ENCODE measurements around the gene UBXN10.
A peak's percentile ranks its signal among the peaks of the same experiment; 100 is the strongest.

The UBXN10 gene, protein sequence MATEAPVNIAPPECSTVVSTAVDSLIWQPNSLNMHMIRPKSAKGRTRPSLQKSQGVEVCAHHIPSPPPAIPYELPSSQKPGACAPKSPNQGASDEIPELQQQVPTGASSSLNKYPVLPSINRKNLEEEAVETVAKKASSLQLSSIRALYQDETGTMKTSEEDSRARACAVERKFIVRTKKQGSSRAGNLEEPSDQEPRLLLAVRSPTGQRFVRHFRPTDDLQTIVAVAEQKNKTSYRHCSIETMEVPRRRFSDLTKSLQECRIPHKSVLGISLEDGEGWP

DNA sequence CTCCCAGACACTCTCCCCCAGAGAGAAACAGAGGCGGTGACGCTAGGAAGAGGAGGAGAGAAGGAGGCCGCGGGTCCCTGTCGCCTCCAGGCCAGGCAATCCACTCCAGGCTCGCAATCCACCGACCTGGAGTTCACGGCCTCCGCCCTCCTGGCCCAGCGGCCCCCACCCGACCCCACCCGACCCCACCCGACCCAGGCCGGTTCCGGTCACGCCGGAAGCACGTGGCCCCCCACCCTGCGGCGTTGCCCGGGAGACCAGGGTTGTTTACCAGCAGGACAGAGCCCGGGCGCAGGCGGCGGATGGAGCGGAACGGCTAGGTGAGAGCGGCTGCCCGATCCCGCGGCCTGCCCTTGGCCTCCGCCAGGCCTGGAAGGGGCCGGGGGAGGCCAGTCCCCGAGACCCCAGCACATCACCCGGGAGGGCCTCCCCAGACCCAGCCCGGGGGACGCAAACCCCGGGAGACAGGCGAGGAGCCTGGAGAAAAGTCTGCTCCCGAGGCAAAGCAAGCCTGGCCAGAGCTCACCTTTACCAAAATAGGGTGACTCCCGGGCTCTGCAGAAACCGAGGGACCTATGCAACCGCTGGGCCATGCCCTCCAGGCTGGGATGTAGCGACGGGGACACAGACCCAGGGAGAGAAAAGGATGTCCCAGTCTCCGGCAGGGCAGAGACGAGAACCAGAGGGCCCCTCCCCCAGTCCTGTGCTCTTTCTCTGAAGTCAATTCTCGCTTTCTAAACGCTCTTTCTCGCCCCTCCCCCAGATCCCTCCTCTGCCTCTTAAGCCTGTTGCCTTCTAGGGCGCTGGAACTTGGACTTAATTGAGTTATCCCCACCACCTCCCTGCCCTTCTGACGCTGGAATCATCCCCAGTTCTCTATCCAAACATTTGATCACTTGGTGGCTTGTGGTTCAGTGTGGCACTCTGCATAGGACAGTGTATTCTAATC lies at the start of gene UBXN10, which contains the start of gene PLA2G2C:
Gene UBXN10 (plus strand): TSS at position 263 of the 949 bp plus-strand sequence. CDS start 4,466 bp downstream, outside the sequence.
Gene PLA2G2C (minus strand): TSS at position 685 of the 949 bp plus-strand sequence. CDS start 9,155 bp downstream, outside the sequence.
- no peak for DNase-seq

DNA sequence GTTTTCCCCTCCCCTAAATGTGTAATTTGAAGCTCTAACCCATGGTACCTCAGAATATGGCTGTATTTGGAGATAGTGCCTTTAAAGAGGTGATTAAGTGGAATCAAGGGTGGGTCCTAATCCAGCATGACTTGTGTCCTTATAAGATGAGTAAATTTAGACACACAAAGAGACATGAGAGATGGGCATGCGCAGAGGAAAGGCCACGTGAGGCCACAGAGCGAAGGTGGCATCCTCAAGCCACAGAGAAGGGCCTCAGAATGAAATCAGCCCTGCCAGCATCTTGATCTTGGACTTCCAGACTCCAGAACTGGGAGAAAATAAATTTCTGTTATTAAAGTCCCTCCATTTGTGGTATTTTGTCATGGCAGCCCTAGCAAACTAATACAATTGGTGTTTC lies 49.6 kb upstream of the UBXN10 start:
- DNase-seq = no peak

DNA sequence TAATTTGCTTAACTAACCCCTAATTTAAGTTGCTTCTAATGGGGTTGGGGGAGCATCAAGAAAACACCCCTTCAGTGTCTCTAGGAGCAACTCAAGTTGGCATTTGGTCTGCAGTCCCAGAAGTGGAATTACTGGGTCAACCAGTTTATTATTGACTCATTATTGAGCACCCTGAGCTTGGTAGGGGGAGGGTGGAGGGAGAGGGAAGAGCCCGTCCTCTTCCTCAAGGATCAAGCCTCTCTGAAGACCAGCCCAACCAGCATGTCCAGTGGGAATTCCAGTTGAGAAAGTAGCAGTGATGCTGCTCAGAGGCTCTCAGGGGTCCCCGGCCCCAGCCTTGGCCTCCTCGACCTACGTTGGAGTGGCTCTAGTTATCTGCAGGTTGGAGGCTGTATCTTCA lies 48.8 kb upstream of the UBXN10 start:
- no peak for DNase-seq

DNA sequence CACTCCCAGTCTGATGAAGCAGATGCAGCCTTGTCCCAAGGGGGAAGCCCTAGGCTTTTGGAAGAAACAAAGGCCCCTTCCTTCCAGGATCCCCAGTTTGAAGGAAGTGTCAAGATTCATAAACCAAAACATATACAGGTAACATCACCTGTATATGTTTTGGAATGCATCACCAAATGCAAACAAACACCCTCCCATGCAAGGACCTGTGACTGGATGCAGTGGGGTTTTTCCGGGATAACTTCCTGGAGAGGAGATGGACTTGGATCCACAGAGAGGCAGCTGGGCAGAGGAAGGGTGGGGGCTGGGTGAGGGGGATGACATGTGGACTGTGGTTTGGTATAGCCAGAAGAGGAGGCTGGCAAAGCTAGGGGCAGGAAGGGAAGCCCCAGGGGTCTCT lies 48.3 kb upstream of the UBXN10 start:
- DNase-seq = no peak

DNA sequence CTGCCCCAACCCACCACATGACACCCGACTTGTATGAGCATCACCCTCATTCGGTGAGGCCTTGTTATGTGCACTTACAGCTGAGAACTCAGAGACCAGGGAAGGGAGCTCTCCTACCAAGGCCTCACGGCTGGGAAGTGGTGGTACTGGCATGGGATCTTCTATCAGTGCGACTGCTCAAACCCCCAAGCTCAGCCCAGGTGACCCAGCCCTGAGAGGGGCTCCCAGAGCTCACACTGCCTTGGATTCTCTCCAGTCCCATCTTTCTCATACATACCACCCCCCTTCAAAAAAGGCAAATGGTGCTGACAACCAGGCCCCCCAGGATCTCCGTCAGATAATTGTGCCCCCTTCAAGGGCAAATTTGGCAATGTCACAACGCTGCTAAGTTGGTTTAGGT lies 47.5 kb upstream of the UBXN10 start:
- no peak for DNase-seq

DNA sequence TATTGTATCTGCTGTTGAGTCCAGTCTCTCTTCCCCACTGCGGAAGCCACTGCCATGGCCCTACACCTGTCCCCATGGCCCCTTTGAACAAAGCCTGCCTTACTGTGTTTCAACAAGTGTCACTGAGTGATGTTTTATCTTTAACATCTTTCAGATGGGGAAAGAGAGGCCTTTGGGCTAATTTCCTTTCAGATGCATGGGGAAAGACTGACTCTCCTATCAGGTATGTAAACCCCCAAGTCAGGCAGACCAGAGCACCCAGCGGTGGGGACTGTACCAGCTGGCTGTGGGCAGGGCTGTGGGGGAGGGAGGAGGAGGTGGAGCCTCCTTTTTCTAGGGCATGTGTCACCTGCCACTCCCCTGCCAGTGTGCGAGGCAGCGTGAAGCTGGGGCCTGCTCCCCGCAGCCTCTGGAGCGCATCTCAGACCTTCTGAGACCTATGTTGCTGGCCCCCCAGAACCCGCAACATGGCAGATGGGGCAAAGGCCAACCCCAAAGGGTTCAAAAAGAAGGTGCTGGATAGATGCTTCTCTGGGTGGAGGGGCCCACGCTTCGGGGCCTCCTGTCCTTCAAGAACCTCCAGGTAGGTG lies 46.8 kb upstream of the UBXN10 start, which contains the start of gene PLA2G2F:
Gene PLA2G2F (plus strand): TSS at position 363 of the 590 bp plus-strand sequence. CDS start 105 bp downstream, at position 468.
- no peak for DNase-seq

DNA sequence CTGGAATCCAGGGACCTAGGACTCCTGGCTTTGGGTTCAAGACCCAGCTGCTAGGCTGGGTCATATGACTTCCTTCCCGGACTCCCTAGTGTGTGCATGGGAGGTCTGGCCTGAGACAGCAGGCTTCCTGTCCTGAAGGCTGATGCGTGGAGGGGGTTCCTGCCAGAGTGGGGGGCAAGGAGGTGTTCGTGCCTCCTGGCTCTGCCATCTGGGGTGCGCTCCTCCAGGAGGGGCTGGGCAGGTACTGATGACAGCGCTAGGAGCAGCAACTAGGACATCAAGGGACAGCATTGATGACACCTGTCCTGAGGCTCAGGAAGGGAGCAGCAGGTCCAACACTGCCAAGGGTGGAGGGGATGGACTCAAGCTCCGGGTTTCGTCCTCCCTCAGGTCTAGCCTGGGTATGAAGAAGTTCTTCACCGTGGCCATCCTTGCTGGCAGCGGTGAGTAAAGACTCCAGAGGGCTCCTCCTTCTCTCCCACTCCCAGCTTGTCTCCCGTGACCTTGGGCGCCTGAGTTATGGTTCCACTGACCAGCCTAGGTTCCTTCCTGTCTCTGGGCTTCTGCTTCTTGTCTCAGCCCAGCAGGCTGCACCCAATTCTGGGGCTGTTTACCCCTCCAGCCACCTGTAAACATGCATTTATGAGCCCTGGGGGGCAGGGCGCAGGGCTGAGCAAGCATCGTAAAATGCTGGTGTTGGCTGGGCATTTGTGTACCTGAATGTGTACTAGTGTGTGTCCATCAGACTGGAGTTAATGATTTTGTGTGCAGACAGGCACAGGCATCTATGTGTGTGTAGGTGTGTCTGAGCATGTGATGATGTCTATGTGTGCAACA lies 45.9 kb upstream of the UBXN10 start:
- DNase-seq = no peak

DNA sequence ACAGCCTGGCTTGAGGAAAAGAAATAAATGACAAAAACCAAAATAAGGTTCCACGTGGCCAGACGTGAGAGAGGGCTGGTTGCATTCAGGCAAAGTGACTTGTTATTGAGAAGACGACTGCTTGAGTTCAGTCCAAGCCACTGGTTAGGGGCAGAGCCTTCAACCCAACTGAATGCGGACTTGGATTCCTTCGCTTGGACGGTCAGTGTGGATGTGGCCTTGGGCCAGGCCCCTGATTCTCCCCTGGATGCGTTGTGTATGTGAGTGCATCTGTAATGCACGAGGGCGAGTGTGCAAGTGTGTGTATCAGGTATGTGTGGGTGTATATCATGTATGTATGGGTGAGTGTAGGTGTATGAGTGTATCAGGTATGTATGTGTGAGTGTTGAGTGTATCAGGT lies 44.9 kb upstream of the UBXN10 start:
- no peak for DNase-seq

DNA sequence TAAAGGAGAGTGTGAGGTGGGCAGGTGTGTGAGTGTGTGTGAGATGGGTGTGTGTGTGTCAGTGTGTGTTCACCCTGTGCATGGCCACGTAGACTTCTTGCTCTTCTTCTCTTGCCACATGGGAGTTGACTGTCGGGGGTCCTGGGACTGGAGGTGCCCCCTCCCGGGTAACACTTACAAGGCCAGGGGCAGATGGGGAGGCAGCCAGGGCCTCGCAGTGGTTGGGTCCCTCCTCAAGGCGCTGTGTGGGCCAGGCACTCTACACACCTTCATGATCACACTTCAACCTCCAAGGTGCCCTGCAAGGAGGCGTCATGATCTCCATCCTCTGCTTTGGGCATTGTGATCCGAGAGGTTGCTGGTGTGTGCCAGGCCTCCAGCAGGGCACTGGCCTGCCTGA lies 44.4 kb upstream of the UBXN10 start:
- no peak for DNase-seq

DNA sequence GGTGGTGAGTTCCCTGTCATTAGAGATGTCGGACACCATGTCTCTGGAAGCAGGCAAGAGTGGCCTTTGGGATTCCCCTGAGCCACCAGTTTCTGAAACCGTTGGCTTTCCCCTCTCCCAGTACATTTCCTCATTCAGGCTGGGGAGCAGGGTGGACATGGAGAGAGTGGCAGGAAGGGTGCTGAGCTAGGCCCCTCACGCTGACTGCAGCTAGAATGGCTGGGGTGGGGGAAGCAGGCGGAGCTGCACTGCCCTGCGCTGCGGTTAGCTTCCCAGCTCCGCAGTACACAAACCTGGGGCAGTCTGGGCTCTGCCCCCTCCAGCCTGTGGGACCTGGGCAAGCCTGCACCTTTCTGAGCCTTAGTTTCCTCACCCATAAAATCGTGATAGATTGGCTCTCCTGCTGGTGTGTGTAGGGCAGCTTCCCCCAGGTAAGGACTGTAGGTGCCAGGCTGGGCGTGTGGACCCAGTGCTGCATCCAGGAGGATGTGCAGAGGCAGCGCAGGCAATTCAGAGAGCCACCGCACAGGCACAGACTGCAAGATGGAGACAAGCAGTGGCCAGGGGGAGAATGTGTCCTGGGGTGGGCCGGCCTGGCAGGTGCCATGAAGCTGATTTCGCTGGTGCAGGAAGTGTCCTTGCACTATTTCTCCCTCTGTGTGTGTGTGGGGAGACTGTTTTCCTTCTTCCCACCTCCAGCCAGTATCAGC lies 43.7 kb upstream of the UBXN10 start:
- no peak for DNase-seq

DNA sequence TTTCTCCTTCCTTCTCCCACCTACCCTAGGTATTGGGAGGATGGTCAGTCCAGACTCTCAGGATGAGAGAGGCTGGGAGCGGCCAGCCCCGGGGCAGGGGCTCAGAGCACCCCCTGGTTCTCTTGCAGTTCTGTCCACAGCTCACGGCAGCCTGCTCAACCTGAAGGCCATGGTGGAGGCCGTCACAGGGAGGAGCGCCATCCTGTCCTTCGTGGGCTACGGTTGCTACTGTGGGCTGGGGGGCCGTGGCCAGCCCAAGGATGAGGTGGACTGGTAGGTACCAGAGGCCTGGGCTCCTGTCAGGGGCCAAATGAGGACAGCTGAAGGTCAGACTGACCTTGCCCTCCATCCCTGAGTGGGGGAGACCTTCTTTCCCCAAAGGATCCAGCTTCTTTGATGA lies 42.6 kb upstream of the UBXN10 start:
- DNase-seq = no peak

DNA sequence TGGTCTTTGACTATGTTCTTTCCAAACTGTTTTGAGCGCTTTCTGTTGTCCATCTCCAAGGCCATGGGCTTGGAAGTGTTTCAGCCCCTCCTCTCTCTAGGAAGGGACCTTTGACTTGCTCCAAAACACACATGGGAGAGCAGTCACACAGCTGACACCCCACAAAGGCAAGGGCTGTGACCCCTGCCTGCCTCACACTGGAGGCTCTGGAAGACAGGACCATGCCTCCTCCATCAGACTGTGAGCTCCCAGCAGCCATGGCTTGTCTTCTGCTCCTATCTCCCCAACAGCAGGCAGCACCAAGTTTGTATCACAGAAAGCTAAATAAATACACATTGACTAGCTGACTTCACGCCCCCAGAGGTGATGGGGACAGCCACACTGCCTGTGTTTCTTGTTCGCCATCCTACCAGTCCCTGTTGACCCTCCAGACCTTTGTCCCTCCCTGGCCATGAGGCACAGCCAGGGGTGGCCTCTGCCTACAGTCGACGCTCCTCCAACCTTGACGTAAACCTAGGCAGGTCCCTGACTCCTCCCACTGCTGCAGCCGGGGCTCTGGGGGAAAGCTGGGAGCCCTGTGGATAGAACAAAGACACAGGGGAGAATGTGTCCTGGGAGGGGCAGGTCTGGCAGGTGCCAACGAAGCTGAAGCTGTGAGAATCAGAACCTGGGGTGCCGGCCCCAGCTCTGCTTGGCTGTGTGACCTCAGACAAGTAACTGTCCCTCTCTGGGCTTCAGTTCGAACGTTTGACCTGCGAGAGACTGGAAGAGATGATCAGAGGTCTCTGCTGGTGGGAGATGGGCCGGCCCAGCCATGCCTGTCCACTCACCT lies 41.9 kb upstream of the UBXN10 start:
- DNase-seq = no peak

DNA sequence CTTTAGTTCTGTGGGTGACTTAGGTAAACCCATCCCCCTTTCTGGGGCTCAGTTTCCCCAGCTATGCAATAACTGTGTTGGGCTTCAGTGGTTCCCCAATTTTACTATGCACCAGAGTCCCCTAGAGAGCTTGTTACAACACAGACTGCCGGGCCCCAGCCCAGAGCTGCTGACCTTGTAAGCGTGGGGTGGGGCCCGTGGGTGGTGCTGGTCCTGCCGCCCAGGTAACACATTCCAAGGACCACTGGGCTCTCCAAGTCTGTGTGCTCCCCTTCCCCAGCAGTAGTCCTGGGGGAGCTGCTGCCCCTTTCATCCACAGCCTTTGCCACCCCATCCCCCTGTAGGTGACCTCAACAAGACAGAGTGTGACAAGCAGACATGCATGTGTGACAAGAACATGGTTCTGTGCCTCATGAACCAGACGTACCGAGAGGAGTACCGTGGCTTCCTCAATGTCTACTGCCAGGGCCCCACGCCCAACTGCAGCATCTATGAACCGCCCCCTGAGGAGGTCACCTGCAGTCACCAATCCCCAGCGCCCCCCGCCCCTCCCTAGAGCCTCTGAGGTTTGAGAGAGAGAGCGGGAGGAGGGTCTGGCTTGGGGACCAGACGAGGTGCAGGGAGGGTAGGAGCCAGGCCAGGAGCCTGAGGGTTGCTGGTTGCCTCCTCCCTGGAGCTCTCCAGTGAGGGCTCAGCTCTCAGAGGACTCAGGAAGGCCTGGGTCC lies 37.9 kb upstream of the UBXN10 start:
- DNase-seq = no peak

DNA sequence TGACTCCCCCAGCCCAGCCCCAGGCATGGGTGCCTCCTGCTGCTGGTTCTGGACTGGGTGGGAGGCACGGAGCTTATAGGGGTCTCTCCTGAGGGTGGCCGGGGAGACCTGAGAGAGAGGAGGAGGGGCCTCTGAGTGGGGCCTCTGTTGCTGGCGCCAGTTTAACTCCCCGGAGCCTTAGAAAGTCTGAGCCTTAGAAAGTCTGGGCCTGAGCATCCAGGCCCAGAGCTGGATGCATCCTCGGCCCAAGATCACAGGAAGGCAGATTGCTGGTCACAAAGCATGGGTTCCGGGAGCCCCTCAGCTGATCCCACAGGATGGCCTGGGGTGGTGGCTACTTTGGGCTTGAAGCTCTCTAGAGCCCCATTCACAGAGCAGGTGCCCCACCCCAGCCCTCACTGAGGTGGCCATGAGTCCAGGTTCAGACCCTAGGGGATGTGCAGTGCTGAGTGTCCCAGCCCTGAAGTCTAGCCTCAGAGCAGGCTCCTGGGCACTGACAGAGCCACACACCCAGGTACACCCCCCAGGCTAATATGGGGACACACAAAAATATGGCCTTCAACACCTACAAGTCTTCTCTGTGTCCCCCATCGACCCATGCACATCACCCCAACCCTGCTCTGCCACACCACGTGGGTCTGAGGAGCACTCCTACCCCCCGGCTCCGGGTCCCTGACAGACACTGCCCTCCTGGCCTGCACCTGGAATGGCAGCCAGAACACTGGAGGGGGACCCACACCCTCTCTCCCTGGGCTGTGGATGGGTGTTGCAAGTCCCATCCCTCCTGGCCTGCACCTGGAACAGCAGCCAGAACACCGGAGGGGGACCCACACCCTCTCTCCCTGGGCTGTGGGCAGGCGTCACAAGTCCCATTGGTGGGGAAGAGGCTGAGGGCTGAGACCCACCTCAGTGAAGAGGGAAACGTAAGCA lies 37.1 kb upstream of the UBXN10 start:
- no peak for DNase-seq

DNA sequence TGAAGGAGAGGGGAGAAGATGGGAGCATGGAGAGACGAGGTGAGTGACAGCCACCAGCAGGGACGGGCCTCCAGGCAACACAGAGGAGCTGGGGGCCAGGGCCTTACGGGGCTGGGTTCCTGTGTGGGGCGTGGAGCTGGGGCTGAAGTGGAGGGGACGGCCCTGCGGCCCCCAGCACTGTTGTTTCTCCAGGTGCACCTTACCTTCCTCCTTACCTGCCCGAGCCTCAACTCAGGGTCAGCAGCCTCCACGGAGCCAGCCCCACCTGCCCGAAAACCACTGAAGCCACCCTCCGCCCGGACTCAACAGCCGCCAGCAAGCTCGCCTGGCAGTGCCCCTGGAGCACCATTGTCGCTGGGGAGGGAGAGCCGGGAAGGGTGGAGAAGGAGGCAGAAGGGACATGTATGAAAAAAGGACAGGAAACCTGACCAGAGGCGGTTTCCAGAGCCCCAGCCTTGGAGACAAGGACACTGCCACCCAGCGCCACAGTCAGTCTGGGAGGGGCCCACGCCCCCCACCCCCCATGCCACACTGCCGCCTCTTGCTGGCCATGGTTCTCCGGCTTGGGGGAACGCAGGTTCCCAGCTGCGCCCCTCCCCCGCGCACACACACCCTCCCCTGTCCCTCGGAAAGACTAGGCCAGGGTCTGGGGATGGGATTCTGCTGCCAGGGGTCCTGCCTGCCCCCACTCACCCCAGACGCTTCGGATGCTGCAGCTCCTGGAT lies 36.1 kb upstream of the UBXN10 start:
- no peak for DNase-seq

DNA sequence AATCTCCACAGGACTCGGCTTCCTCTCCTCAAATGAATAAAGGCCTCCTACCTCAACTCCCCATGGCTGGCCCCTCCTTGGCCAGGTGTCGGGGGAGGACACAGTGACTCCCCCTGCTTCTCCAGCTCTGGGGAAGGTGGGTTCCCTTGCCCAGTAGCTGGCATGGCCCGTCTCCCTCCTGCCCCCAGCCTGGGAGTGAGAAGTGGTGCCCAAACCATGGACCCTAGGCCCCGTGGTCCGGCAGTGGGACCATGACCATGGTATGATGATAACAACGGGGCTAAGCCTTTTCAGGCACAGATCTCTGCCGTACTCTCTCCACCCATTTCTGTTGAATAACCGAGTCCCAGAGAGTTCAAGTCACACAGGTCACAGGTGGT lies 35.6 kb upstream of the UBXN10 start:
- DNase-seq = no peak

DNA sequence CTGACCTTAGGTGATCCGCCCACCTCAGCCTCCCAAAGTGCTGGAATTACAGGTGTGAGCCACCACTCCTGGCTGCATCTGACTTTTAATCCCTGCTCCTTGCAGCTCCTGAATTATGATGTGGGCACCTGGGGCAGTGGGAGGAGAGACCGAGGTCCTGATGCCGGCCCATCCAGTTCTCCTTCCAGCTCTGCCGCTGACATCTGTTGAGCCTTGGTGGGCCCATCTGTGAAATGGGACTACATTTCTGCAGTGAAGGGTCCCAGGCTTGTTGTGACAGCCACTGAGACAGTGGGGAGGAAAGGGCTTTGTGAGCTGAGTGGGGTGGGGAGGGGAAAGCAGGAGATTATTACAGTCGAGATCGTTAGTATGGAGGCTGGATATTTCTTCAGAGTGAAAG lies 34.9 kb upstream of the UBXN10 start:
- no peak for DNase-seq

DNA sequence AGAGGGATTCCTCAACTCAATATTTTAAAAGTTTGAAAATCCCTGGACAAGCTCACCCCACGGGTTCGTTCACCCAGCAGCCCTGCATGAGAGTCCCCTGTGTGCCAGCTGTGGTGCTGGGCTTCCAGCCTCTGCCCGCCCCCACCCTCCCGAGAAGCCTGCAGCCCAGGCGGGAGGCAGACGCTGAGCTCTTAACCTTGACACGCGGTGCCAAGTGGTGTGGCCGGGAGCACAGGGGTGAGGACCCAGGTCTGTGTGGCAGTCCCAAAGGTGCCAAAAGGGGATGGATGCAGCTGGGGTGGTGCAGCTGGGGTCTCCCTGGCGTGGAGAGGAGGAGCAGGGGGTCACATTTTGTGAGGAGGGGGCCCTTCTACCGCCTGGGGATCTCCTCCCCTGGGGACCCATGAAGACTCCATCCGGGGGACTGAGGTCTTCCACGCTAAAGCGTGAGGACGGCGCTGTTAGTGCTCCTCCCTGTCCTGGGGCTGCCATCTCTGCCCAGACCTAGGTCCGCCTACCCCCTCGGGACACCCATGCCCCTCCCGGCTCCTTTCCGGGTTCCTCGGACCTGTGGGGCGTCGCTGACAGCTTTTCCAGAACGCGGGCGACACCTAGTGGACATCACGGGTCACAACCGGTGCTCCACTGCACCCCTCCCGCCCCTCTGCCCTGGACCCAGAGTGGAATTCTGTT lies 33.8 kb upstream of the UBXN10 start:
- peak; percentile 55 for DNase-seq
